ENCODE measurements around the gene ATP8B4. TPM values are rescaled to one million over a fixed set of nuclear protein-coding genes. Genes with fewer than 3 reads are reported as not detected.

Gene ATP8B4
- total RNA-seq, 1 donor from 2014 or later: 9.4 TPM

DNA sequence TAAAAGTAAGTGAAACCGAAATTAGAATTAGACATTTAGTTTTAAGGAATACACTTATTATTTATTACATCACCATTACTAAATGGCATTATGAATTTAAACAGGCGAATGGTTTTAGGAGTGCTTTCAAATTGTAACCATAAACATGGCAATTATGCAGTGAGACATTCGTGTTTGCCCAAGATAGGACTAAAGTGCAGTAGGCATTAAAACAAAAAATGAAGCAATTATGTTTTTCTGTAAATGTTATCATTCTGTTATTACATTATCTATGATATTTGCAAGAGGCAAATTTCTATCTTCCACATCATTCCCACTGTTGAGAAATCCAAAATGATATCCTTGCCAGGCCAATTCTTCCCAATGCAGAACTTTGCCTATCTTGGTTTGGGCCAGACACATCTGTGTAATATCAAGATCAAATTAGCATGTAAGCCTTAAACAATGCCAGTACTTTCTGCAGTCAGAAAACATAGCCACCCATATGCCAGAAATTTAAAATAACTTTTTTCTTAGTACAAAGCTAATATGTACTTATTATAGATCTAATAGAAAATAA, 156.9 kb downstream of the ATP8B4 start:
- no peak for DNase-seq
- H3K27me3 ChIP-seq: no peaks in the 10 kb centered on the region
- no peaks in the 10 kb centered on the region for H3K4me1 ChIP-seq
- no peaks in the 10 kb centered on the region for H3K36me3 ChIP-seq
- intact Hi-C loops (cut with DNase I): no loop called here
- ATAC-seq: no peak
- TF ChIP-seq, protein P1, sequence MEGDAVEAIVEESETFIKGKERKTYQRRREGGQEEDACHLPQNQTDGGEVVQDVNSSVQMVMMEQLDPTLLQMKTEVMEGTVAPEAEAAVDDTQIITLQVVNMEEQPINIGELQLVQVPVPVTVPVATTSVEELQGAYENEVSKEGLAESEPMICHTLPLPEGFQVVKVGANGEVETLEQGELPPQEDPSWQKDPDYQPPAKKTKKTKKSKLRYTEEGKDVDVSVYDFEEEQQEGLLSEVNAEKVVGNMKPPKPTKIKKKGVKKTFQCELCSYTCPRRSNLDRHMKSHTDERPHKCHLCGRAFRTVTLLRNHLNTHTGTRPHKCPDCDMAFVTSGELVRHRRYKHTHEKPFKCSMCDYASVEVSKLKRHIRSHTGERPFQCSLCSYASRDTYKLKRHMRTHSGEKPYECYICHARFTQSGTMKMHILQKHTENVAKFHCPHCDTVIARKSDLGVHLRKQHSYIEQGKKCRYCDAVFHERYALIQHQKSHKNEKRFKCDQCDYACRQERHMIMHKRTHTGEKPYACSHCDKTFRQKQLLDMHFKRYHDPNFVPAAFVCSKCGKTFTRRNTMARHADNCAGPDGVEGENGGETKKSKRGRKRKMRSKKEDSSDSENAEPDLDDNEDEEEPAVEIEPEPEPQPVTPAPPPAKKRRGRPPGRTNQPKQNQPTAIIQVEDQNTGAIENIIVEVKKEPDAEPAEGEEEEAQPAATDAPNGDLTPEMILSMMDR (IDR thresholded peaks at IDR 0.05): no peak
- H3K4me3 ChIP-seq: no peak overlapping the region
- H3K9me3 ChIP-seq: peaks cover 8% of the 10 kb centered on the region
- no peak overlapping the region for H3K27ac ChIP-seq

DNA sequence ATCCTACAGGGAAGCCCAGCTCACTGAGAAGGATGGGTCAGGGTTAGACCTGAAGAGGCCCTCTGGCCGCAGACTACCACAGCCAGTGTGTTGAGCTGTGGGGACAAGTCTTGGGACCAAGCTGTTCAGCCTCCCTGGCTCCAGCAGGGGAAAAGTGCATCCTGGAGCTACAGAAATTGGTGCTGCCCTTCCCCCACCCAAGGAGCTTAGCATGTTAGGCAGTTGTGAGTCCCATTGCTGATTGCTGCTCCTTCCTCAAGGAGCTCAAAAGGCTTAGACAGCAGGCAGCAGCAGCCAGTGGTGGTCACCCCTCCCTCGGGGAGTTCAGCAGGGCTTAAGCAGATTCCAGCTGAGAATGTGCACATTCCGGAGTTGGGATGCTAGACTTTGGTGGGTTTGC, 165.6 kb downstream of the ATP8B4 start:
- ATAC-seq: no peak
- Histone ChIP-seq H3K9me3 (no peaks in the 10 kb centered on the region), H3K4me3 (no peak overlapping the region), H3K36me3 (no peaks in the 10 kb centered on the region), H3K27me3 (no peaks in the 10 kb centered on the region), H3K27ac (no peak overlapping the region), H3K4me1 (no peaks in the 10 kb centered on the region)
- TF ChIP-seq, protein P1 (IDR thresholded peaks at IDR 0.05): no peak
- intact Hi-C loops (cut with DNase I): no loop called here
- no peak for DNase-seq

GRCh38 chr15:49946681-49947080, 172.4 kb downstream of the ATP8B4 start:
- intact Hi-C loops (cut with DNase I): no loop called here
- Histone ChIP-seq H3K36me3 (no peaks in the 10 kb centered on the region), H3K27ac (no peak overlapping the region), H3K4me1 (no peaks in the 10 kb centered on the region), H3K9me3 (peaks cover 12% of the 10 kb centered on the region), H3K4me3 (no peak overlapping the region), H3K27me3 (no peaks in the 10 kb centered on the region)
- DNase-seq (no peak), ATAC-seq (peak; percentile 63)
- TF ChIP-seq, protein P1 (IDR thresholded peaks at IDR 0.05): no peak

DNA sequence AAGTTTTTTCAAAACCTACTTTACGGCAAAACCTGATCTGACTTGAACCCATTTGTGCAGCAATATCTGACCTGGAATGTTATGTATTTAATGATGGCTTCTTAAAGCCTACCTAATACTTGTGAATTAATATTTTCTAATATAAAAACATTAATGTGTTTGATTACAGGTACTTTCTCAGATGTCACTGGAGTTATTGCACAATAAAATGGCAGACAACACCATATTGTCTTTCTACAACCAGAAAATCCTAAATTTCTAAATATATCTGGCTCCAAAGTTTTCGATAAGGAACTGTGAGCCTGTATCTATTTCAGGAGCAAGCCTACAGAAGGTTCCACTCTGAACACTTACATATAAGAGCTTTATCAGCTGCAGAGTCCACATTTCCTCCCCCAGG, 184.5 kb downstream of the ATP8B4 start:
- no peaks in the 10 kb centered on the region for H3K4me1 ChIP-seq
- H3K27me3 ChIP-seq: no peaks in the 10 kb centered on the region
- H3K27ac ChIP-seq: no peak overlapping the region
- TF ChIP-seq, protein P1 (IDR thresholded peaks at IDR 0.05): no peak
- DNase-seq (no peak), ATAC-seq (no peak)
- intact Hi-C loops (cut with DNase I): no loop called here
- H3K36me3 ChIP-seq: no peaks in the 10 kb centered on the region
- H3K4me3 ChIP-seq: no peak overlapping the region
- H3K9me3 ChIP-seq: no peaks in the 10 kb centered on the region

DNA sequence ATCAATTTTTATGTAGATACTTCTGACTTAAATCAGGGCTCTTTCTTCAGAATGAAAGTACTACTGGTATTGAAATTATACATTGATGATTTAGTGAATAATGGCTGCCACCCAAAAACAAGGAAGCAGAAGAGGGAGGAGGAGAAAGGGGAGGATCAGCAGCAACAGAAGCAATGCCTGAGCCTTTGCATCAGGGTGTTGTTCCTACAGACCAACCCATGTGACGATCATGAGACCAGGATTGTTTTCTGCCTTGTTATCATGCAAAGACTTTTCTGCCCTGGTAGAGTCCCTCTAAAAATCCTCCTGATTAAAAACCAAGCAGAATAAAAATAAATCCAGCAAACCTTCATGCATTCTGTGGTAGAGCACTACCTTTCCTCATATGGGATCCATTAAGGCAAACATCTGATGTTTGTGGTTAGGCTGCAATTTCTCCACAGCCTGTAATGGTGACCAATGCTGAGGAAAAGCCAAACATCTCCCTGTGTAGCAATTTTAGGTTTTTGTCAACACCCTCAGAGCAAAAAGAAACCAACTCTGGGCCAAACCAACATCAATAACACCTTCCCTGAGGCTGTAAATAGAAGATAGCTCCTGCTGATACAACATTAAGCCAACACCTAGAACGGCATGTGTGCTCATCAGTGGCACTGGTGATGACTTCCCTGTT, 191.7 kb downstream of the ATP8B4 start:
- H3K27ac ChIP-seq: no peak overlapping the region
- no peaks in the 10 kb centered on the region for H3K4me1 ChIP-seq
- H3K9me3 ChIP-seq: no peaks in the 10 kb centered on the region
- no peaks in the 10 kb centered on the region for H3K27me3 ChIP-seq
- H3K4me3 ChIP-seq: no peak overlapping the region
- no peak for DNase-seq
- ATAC-seq: no peak
- intact Hi-C loops (cut with DNase I): no loop called here
- TF ChIP-seq, protein P1 (IDR thresholded peaks at IDR 0.05): no peak
- H3K36me3 ChIP-seq: no peaks in the 10 kb centered on the region

All from upper lobe of right lung (tissue), 1 donor.